Effector memory CD4-positive, alpha-beta T cell (primary cell): Measurements from ENCODE around the gene CCT6A.
A peak's percentile ranks its signal among the peaks of the same experiment; 100 is the strongest.
"Not testable (repeated sequence)": the region's sequence is repeated elsewhere in the genome, so short reads cannot be mapped to it uniquely, and the experiment has no call there.

ENCODE experiments used
- DNase-seq, 3 donors: peaks; one replicate each; pipeline ENCODE4 v3.0.0-alpha.2; 2020
- H3K27ac ChIP-seq: 2 replicates; pipeline ENCODE4 v1.7.0; 2013; ENCODE audit warnings: mild to moderate bottlenecking, low read length, moderate library complexity; ENCODE audit not compliant: insufficient read depth, poor library complexity, severe bottlenecking
- H3K27me3 ChIP-seq: replicated peaks from 2 replicates; pipeline ENCODE4 v1.7.0; 2013; ENCODE audit warnings: mild to moderate bottlenecking, low read length; ENCODE audit not compliant: insufficient read depth, control insufficient read depth, poor library complexity, severe bottlenecking
- H3K36me3 ChIP-seq: 2 replicates; pipeline ENCODE4 v1.7.0; 2013; ENCODE audit warnings: mild to moderate bottlenecking, low read length, moderate library complexity; ENCODE audit not compliant: control insufficient read depth, insufficient read depth
- H3K4me1 ChIP-seq: 2 replicates; pipeline ENCODE4 v1.7.0; 2013; ENCODE audit warnings: low read length, mild to moderate bottlenecking; ENCODE audit not compliant: control insufficient read depth, insufficient read depth, poor library complexity, severe bottlenecking
- H3K4me3 ChIP-seq: 2 replicates; pipeline ENCODE4 v1.7.0; 2013; ENCODE audit warnings: low read length, low read depth, mild to moderate bottlenecking; ENCODE audit not compliant: insufficient read depth, poor library complexity, severe bottlenecking
- H3K9me3 ChIP-seq: 2 replicates; pipeline ENCODE4 v1.7.0; 2013; ENCODE audit warnings: mild to moderate bottlenecking, low read length, moderate library complexity; ENCODE audit not compliant: control insufficient read depth

Gene CCT6A

DNA sequence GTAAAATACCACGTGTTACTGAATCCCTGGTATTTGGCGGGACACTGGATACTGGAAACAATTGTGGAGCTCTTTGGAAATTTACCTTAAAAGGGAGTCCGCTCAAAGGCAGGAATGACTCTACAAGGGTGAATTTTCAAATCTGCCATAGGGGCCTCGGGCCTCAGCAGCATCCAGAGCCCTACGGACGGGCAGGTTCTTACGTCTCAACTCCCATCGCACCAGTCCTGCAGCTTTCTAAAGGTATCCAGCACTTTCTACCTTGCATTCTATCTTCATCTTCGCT is 569 bp upstream of the CCT6A start:
- peaks cover 22% of the 10 kb centered on the region for H3K36me3 ChIP-seq
- peak overlapping the region; percentile 68 for H3K27ac ChIP-seq
- no peaks in the 10 kb centered on the region for H3K9me3 ChIP-seq
- H3K27me3 ChIP-seq = no peaks in the 10 kb centered on the region
- H3K4me3 ChIP-seq = peak overlapping the region; percentile 76
- DNase-seq = no peak
- H3K4me1 ChIP-seq = peaks cover 10% of the 10 kb centered on the region

DNA sequence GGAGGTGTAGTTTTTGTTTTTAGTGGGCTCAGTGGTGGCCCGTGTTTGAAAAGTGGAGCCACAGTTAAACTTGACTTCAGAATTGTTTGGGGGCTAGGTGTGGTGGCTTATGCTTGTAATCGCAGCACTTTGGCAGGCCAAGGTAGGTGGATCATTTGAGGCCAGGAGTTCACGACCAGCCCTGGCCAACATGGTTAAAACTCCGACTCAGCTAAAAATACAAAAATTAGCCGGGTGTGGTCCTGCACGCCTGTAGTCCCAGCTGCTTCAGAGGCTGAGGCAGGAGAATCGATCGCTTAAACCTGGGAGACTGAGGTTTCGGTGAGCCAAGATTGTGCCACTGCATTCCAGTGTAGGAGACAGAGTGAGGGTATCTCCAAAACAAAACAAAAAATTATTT is 1.8 kb downstream of the CCT6A start:
- H3K27ac ChIP-seq = no peak overlapping the region
- no peak overlapping the region for H3K4me3 ChIP-seq
- DNase-seq = no peak
- H3K27me3 ChIP-seq = no peaks in the 10 kb centered on the region
- H3K36me3 ChIP-seq = peaks cover 39% of the 10 kb centered on the region
- H3K4me1 ChIP-seq = peaks cover 10% of the 10 kb centered on the region
- H3K9me3 ChIP-seq = no peaks in the 10 kb centered on the region

DNA sequence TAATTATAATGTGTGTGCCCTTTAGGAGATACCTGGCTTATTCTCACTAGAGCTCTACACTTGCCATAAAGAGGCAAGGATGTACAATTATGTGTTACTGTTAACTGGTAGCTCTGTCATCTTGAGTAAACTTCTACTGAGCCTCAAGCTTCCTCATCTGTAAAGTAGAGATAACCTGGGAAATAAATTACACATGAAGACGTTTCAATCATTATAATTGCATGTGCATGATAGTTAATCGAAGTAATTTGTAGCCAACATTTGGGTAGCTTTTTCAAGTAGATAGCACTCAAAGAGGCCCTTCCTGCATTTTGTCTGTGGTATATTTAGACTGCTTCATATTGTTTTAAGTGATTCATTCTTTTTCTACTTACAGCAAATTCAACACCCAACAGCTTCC is 2.4 kb downstream of the CCT6A start:
- Histone ChIP-seq H3K27me3 (no peaks in the 10 kb centered on the region), H3K36me3 (peaks cover 44% of the 10 kb centered on the region), H3K27ac (no peak overlapping the region), H3K9me3 (no peaks in the 10 kb centered on the region), H3K4me3 (no peak overlapping the region), H3K4me1 (peaks cover 10% of the 10 kb centered on the region)
- DNase-seq = no peak

DNA sequence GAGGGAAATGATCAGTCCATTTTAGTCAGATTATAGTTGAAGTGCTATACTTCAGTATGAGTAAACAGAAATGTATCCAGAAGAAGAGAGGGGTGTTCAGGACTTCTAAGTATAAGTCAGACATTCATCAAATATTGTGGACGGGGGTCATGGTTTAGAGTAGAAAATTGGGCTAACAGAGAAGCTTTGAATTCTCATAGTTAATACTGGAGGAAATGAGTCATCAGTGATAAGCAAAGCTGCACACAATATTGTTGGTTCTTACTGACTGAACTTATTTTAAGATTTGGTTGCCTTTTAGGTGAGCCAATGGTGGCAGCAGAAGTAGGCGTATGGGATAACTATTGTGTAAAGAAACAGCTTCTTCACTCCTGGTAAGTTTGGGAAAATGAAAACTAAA is 10.8 kb downstream of the CCT6A start:
- Histone ChIP-seq H3K27ac (no peak overlapping the region), H3K4me3 (no peak overlapping the region), H3K27me3 (no peaks in the 10 kb centered on the region), H3K9me3 (no peaks in the 10 kb centered on the region), H3K36me3 (peaks cover 38% of the 10 kb centered on the region), H3K4me1 (peaks cover 5% of the 10 kb centered on the region)
- DNase-seq = no peak

DNA sequence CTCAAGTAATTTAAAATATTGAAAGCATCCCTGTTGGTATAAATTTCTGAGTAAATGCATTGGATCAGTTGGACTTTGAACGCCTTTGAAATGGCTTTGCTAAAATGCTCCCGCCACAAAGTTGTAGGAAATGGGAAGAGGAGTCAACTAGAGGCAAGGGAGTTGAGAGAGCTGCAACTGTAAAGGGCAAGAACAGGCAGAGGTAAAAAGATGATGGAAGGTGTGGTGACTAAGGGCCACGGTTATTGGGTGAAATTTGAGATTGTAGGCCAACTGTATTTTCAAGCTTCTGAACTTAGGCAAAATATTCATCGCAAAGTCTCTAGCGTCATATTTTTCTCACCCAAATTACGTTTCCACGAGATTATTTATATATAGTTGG is 11.9 kb downstream of the CCT6A start:
- Histone ChIP-seq H3K4me1 (peaks cover 5% of the 10 kb centered on the region), H3K36me3 (peaks cover 27% of the 10 kb centered on the region), H3K27ac (peak overlapping the region; percentile 84), H3K27me3 (no peaks in the 10 kb centered on the region), H3K4me3 (peak overlapping the region; percentile 99), H3K9me3 (no peaks in the 10 kb centered on the region)
- DNase-seq = no peak

DNA sequence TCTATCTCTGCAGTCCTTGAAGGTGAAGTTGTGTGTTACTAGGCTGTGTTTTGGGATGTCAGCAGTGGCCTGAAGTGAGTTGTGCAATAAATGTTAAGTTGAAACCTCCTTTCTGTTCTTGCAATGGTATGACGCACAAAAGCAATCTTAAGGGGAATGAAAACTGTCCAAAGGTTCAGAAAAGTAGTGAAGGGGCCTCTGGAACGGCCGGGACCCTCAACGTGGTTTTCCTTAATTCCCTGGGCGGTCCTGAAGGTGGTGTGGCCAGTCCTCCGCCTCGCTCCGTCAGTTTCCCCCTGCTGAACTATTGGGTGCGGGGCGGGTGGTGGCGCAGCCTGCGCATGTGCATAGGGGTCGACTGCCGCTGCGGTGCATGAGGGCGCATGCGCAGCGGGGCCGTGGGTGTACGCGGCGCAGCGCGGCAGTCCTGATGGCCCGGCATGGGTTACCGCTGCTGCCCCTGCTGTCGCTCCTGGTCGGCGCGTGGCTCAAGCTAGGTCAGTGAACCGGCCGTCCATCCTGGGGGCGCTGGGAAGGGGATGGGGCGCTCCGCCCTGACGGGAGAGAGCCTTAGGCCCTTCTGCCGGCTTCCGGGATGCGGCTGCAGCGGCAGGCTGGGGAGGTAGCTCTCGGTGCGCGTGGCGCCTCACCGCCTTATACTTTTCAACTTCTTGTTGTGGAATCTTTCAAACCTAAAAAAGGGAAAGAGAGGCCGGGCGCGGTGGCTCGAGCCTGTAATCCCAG is 12.5 kb downstream of the CCT6A start, which contains the start of gene SUMF2:
SUMF2 (plus strand) TSS at position 405 of the 744 bp plus-strand sequence; CDS start at position 431, 26 bp downstream.
- Histone ChIP-seq H3K4me1 (peaks cover 5% of the 10 kb centered on the region), H3K4me3 (peak within 1 kb of the TSS; percentile 99), H3K27me3 (no peaks in the 10 kb centered on the region), H3K9me3 (no peaks in the 10 kb centered on the region), H3K27ac (peak within 1 kb of the TSS; percentile 84), H3K36me3 (peaks cover 26% of the 10 kb centered on the region)
- DNase-seq = peak; percentile 80 to 87 (median 82)

DNA sequence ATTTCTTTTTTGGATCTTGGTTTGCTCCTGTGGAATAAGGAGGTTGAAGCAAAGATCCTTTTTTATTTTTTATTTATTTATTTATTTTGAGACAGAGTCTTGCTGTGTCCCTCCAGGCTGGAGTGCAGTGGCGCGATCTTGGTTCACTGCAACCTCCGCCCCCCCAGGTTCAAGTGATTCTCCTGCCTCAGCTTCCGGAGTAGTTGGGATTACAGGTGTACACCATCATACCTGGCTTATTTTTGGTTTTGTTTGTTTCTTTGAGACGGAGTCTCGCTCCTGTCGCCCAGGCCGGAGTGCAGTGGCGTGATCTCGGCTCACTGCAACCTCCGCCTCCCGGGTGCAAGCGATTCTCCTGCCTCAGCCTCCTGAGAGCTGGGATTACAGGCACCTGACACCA is 14.8 kb downstream of the CCT6A start:
- DNase-seq, H3K27me3 ChIP-seq, H3K4me1 ChIP-seq, H3K9me3 ChIP-seq, H3K27ac ChIP-seq, H3K4me3 ChIP-seq: not testable (repeated sequence)
- peaks cover 15% of the 10 kb centered on the region for H3K36me3 ChIP-seq

DNA sequence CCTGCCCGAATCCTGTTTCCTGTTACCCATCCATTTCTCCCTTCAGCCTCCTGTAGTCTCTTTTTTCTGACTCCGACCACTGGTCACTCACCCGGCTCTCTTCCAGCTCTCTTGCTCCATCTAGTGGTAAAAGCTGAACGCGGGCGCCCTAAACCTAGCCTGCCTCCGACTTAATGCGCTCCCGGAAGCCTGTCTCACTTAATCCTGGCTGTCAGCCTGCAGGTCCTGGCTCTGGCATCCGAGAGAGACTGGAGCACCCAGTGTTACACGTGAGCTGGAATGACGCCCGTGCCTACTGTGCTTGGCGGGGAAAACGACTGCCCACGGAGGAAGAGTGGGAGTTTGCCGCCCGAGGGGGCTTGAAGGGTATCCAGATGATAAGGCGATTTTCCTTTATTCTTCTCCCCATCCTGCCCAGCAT is 22.8 kb downstream of the CCT6A start:
- peak; percentile 30 to 46 (median 46) for DNase-seq
- H3K27me3 ChIP-seq = no peaks in the 10 kb centered on the region
- H3K9me3 ChIP-seq = no peaks in the 10 kb centered on the region
- no peaks in the 10 kb centered on the region for H3K4me1 ChIP-seq
- H3K36me3 ChIP-seq = peaks cover 29% of the 10 kb centered on the region
- H3K4me3 ChIP-seq = no peak overlapping the region
- H3K27ac ChIP-seq = no peak overlapping the region

DNA sequence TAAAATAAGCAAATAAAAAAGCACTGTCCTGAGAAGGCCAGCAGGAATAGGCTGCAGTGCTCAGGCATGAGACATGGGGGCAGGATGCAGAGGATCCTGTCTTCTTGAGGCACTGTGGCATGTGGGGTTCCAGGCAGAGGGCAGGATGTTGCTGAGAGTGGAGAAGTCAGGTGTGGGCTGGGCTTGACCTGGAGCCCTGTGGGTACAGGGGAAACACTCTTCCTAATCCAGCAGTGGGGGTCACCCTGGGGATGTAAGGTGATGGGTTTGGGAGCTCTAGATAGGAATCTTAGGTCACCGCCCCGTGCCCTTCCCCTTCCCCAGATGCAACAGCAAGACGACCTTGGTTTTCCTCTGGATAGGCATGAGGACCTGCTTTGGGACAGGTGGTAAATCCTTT is 26.1 kb downstream of the CCT6A start:
- Histone ChIP-seq H3K27ac (no peak overlapping the region), H3K4me1 (no peaks in the 10 kb centered on the region), H3K4me3 (no peak overlapping the region), H3K27me3 (no peaks in the 10 kb centered on the region), H3K9me3 (no peaks in the 10 kb centered on the region), H3K36me3 (peaks cover 22% of the 10 kb centered on the region)
- DNase-seq = no peak

DNA sequence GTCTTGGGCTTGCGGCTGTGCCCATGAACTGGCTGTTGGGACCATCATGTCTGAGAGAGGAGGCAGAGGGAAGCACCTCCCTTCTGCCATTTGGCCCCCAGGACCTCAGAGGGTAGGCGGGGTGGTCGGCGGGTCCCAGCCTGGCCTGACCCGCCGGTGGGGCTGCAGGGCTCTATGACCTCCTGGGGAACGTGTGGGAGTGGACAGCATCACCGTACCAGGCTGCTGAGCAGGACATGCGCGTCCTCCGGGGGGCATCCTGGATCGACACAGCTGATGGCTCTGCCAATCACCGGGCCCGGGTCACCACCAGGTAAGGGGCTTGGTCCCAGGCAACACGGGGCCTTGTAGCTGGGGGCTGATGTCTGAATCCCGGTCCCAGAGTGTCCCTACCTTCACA is 26.6 kb downstream of the CCT6A start:
- peaks cover 22% of the 10 kb centered on the region for H3K36me3 ChIP-seq

More for the DNA sequence above, 26.6 kb downstream of the CCT6A start:
- no peak for DNase-seq
- Histone ChIP-seq H3K27me3 (no peaks in the 10 kb centered on the region), H3K4me3 (no peak overlapping the region), H3K27ac (no peak overlapping the region), H3K4me1 (no peaks in the 10 kb centered on the region), H3K9me3 (no peaks in the 10 kb centered on the region)
